22Rv1 (cell line): Measurements from ENCODE around the gene ILKAP.

ENCODE experiments used
- ZFX ChIP-seq: fragments of 450-650 bp; IDR thresholded peaks from 2 replicates; pipeline ENCODE4 v1.6.1; 2017; ENCODE audit warnings: antibody characterized with exemption, borderline replicate concordance
- TF ChIP-seq, protein P1 (sequence below): fragments of 450-650 bp; IDR thresholded peaks from 2 replicates; pipeline ENCODE4 v1.5.1; 2017; ENCODE audit warnings: mild to moderate bottlenecking

DNA sequence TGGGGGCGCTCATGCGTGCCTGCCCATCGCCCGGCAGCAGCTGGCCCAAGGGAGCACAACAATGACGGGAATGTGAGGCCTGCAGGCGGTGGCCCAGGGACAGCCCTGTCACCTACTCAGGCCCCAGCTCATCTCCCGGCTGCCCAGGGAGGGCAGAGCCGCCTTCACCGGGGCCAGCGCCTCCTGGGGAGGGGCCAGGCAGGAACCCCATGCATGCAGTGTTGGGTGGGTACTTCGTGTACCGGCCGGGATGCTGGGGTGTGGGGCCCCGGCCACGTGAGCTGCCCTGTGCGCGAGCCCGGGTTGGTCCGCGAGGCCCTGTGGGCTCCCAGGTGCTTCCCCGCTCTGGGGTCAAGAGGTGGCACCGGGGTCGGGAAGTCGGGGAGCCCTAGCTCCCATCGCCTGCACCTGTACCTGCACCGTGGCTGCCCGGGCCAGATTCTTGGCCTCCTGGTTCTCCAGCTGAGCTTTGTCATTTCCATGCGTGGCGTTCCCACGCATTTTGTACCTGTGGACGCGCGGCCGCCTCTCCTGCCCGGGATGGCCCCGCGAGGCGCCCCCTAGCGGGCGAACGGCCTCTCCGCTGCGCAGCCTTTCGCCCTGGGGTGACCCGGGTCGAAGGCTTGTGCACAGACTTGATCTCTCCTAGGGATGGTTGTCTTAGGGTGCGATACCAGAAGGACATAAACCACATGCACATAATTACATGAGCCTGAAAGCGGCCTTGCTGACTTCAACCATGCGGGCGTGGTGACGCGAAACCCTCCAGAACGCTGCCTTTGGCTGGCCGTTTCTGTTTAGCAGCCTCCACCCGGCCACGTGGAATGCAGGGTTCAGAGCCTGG is 64.1 kb downstream of the ILKAP start:
- TF ChIP-seq, protein P1, sequence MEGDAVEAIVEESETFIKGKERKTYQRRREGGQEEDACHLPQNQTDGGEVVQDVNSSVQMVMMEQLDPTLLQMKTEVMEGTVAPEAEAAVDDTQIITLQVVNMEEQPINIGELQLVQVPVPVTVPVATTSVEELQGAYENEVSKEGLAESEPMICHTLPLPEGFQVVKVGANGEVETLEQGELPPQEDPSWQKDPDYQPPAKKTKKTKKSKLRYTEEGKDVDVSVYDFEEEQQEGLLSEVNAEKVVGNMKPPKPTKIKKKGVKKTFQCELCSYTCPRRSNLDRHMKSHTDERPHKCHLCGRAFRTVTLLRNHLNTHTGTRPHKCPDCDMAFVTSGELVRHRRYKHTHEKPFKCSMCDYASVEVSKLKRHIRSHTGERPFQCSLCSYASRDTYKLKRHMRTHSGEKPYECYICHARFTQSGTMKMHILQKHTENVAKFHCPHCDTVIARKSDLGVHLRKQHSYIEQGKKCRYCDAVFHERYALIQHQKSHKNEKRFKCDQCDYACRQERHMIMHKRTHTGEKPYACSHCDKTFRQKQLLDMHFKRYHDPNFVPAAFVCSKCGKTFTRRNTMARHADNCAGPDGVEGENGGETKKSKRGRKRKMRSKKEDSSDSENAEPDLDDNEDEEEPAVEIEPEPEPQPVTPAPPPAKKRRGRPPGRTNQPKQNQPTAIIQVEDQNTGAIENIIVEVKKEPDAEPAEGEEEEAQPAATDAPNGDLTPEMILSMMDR, result peak; percentile 98
- no peak for TF ChIP-seq ZFX
